MCF 10A (cell line): Measurements from ENCODE around the gene NUP210L. TPM values are rescaled to one million over a fixed set of nuclear protein-coding genes. Genes with fewer than 3 reads are reported as not detected.
A peak's percentile ranks its signal among the peaks of the same experiment; 100 is the strongest.
"Not testable (repeated sequence)": the region's sequence is repeated elsewhere in the genome, so short reads cannot be mapped to it uniquely, and the experiment has no call there.

Source experiments
- BruUV-seq: library from RNA; stranded (reverse); fragments of 400-500 nt; replicated peaks from 2 replicates; lab custom pipeline; 2021; lab: Mats Ljungman, UMichigan
- CTCF ChIA-PET: fragments of 300-600 bp; sonication (Branson Sonifier 250); formaldehyde crosslinking; extraction: SDS; loops from one replicate; lab custom pipeline; 2021; ENCODE audit warnings: antibody characterized with exemption, inconsistent platforms; lab: Yijun Ruan, JAX
- POLR2A ChIA-PET: fragments of 300-600, 350-650 bp; sonication (Branson Sonifier 250); formaldehyde crosslinking; extraction: SDS; loops from one replicate; lab custom pipeline; 2020; ENCODE audit warnings: antibody characterized with exemption, inconsistent platforms; lab: Yijun Ruan, JAX
- DNase-seq: peaks from one replicate; pipeline ENCODE4 v3.0.0-alpha.2; 2018; ENCODE audit not compliant: unreplicated experiment
- H3K27ac Mint-ChIP-seq: one replicate; pipeline ENCODE4 v1.8.0; 2022; ENCODE audit warnings: mild to moderate bottlenecking, low read depth, mixed read lengths; ENCODE audit not compliant: unreplicated experiment
- H3K27me3 Mint-ChIP-seq: one replicate; pipeline ENCODE4 v1.8.0; 2022; ENCODE audit warnings: mixed read lengths; ENCODE audit not compliant: insufficient read depth, unreplicated experiment
- H3K36me3 Mint-ChIP-seq: one replicate; pipeline ENCODE4 v1.8.0; 2022; ENCODE audit warnings: mild to moderate bottlenecking, moderate library complexity, mixed read lengths; ENCODE audit not compliant: insufficient read depth, unreplicated experiment
- H3K4me1 Mint-ChIP-seq: one replicate; pipeline ENCODE4 v1.8.0; 2022; ENCODE audit warnings: mixed read lengths; ENCODE audit not compliant: insufficient read depth, unreplicated experiment
- H3K4me3 Mint-ChIP-seq: one replicate; pipeline ENCODE4 v1.8.0; 2022; ENCODE audit warnings: mild to moderate bottlenecking, moderate library complexity, mixed read lengths; ENCODE audit not compliant: unreplicated experiment
- H3K9me3 Mint-ChIP-seq: one replicate; pipeline ENCODE4 v1.8.0; 2022; ENCODE audit warnings: mixed read lengths; ENCODE audit not compliant: unreplicated experiment
- intact Hi-C: fragments of 100-400 bp; cut with micrococcal nuclease; formaldehyde crosslinking; loops from 2 replicates; pipeline ENCODE4 v1.14.1; 2022
- total RNA-seq: library from RNA; stranded (reverse); gene quantifications from 2 replicates; pipeline ENCODE4 v1.2.3, GENCODE V29; 2022
- TF ChIP-seq, protein P1 (sequence below): fragments of 200-600 bp; IDR thresholded peaks from one replicate; pipeline ENCODE4 v1.8.0; 2022; ENCODE audit warnings: antibody characterized with exemption, mild to moderate bottlenecking; ENCODE audit not compliant: unreplicated experiment

Gene NUP210L
- total RNA-seq, 1 experiment from 2014 or later: 0.05 TPM

DNA sequence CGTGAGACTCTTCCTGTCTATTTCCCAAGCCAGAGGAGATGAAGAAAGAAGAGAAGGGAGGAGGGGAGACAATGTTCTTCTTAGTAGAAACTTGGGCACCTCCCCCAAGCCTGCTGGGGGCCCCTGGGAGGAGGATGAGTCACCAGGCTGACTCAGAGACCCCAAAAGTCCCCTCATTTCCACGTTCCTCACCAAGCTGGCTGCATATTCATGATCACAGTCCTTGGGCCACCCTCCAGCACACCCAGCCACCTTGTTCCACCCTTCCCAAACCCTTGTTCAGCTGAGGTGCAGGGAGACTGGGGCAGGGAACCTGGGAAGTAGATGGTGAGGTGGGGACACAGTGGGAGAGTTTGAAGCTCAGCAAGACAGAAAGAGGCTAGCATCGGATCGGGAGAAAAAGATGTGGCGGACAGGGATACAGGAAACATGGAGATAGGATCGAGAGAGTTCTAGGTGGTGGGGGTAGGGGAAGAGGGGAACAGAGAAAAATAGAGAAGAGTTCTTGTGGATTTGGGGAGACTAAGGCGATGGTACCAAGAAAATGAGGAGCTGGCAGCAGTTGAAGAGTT, 169.4 kb downstream of the NUP210L start:
- ChIA-PET CTCF (interaction anchor here (0.7 to 7.8 kb wide), 19 partner anchors 9 to 630 kb away, joined by 3 to 80 read pairs (median 7); partner anchors contain the start of genes CREB3L4, DENND4B, GATAD2B and JTB), POLR2A (interaction anchor here (0.5 to 13.2 kb wide), 26 partner anchors 8 to 441 kb away, joined by 3 to 358 read pairs (median 5); partner anchors contain the start of genes CHTOP, CREB3L4, CRTC2 and DENND4B)
- peaks cover 29% of the 10 kb centered on the region for H3K4me1 Mint-ChIP-seq
- peaks cover 21% of the 10 kb centered on the region for H3K36me3 Mint-ChIP-seq
- H3K27me3 Mint-ChIP-seq: no peaks in the 10 kb centered on the region
- intact Hi-C loops: loop anchor here (5.0 kb wide), 2 partner anchors 38 to 368 kb away; partner anchors contain the start of genes DENND4B and S100A14
- no peaks in the 10 kb centered on the region for H3K9me3 Mint-ChIP-seq
- peak; percentile 77 for DNase-seq
- BruUV-seq: no TSS peak
- H3K4me3 Mint-ChIP-seq: peak overlapping the region; percentile 87
- H3K27ac Mint-ChIP-seq: peak overlapping the region; percentile 78
- TF ChIP-seq, protein P1, sequence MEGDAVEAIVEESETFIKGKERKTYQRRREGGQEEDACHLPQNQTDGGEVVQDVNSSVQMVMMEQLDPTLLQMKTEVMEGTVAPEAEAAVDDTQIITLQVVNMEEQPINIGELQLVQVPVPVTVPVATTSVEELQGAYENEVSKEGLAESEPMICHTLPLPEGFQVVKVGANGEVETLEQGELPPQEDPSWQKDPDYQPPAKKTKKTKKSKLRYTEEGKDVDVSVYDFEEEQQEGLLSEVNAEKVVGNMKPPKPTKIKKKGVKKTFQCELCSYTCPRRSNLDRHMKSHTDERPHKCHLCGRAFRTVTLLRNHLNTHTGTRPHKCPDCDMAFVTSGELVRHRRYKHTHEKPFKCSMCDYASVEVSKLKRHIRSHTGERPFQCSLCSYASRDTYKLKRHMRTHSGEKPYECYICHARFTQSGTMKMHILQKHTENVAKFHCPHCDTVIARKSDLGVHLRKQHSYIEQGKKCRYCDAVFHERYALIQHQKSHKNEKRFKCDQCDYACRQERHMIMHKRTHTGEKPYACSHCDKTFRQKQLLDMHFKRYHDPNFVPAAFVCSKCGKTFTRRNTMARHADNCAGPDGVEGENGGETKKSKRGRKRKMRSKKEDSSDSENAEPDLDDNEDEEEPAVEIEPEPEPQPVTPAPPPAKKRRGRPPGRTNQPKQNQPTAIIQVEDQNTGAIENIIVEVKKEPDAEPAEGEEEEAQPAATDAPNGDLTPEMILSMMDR: no peak

DNA sequence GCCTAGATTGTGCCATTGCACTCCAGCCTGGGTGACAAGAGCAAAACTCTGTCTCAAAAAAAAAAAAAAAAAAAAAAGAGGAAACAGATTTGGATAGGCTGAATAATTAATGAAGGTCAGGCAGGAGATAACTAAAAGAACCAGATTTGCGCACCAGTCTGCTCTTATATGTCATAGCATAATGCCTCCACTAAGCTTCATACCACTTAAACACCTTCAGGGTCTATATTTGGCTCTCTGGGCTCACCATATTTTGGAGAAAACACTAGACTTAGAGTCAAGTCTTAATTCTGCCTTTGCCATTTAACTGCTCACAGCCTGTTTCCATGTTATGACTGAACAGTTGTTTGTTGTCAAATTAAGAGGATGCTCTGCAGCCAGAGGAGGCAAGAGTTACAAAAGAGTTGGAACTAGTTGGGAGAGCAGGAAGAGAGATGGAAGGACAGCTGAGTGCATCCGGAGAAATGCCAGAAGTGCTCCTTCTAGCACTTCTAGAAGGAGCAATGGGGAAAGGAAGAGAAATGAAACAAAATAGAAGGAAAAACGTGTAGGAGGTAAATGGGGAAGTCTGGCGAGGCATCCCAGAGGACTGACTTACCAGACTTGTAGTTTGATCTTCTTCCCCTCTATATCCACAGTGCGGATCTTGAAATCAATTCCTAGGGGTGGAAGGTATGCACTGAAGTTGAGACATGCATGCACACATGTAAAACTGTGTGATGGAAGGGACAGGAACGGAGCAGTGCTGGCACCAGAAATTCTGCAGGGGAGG, 170.6 kb downstream of the NUP210L start:
- intact Hi-C loops: no loop called here
- no TSS peak for BruUV-seq
- ChIA-PET CTCF (interaction anchor here (0.5 to 7.8 kb wide), 11 partner anchors 17 to 580 kb away, joined by 3 to 80 read pairs (median 3); partner anchors contain the start of genes CREB3L4, DENND4B, GATAD2B and NPR1), POLR2A (interaction anchor here (0.6 to 13.2 kb wide), 14 partner anchors 9 to 350 kb away, joined by 3 to 358 read pairs (median 14); partner anchors contain the start of genes CHTOP, CREB3L4, CRTC2 and DENND4B)
- Mint-ChIP-seq H3K4me3 (peak overlapping the region; percentile 14), H3K27me3 (no peaks in the 10 kb centered on the region), H3K4me1 (peaks cover 25% of the 10 kb centered on the region), H3K9me3 (no peaks in the 10 kb centered on the region), H3K27ac (no peak overlapping the region), H3K36me3 (peaks cover 22% of the 10 kb centered on the region)
- no peak for DNase-seq
- TF ChIP-seq, protein P1: no peak

DNA sequence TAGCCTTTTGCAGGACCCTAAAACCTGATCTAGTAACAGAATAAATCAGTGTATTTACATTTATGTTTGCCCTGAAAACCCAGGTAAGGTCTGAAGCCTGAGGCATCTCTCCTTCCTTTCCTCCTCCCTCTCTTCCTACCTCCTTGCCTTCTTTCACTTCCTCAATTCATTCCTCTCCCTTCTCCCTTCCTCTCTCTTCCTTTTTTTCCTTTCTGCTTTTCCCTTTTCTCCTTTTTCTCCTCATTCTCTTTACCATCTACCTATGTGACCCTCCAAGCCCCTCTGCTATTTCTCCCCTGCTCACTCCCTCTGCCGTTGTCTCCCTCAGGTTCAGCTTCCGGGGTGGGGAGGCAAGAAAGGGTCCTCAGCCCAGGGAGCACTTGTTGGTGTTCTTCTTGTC, 173.1 kb downstream of the NUP210L start:
- DNase-seq, H3K4me3 Mint-ChIP-seq, H3K9me3 Mint-ChIP-seq, intact Hi-C loops, H3K27me3 Mint-ChIP-seq, H3K27ac Mint-ChIP-seq: not testable (repeated sequence)
- TSS peak; percentile 74 for BruUV-seq
- Mint-ChIP-seq H3K4me1 (peaks cover 33% of the 10 kb centered on the region), H3K36me3 (peaks cover 33% of the 10 kb centered on the region)
- ChIA-PET POLR2A (interaction anchor here (2.1 to 9.6 kb wide), 2 partner anchors 9 to 19 kb away, joined by 13 to 647 read pairs; partner anchors contain the start of genes CREB3L4, CRTC2, RPS27 and SLC39A1), CTCF (interaction anchor here (0.7 to 1.2 kb wide), 3 partner anchors 35 to 304 kb away, joined by 3 read pairs; partner anchors contain the start of gene DENND4B)

DNA sequence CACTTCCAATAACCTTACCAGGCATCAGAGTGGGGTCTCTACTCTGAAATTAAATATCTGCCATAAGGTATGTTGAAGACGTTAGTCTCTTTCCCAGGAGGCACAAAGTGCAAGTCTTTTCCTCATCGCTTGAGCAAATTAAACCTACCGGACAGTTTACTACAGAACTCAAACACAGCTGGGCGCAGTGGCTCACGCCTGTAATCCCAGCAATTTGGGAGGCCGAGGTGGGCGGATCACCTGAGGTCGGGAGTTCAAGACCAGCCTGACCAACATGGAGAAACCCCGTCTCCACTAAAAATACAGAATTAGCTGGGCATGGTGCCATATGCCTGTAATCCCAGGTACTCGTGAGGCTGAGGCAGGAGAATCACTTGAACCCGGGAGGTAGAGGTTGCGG, 175.8 kb downstream of the NUP210L start:
- H3K27ac Mint-ChIP-seq, intact Hi-C loops, H3K27me3 Mint-ChIP-seq, BruUV-seq, H3K9me3 Mint-ChIP-seq, DNase-seq: not testable (repeated sequence)
- POLR2A ChIA-PET: interaction anchor here (0.8 to 9.6 kb wide), 9 partner anchors 11 to 415 kb away, joined by 3 to 647 read pairs (median 12); partner anchors contain the start of genes CREB3L4, CRTC2, DENND4B and GATAD2B
- H3K4me3 Mint-ChIP-seq: peak overlapping the region; percentile 98
- H3K36me3 Mint-ChIP-seq: peaks cover 58% of the 10 kb centered on the region
- CTCF ChIA-PET: interaction anchor here (0.6 to 5.2 kb wide), 8 partner anchors 9 to 307 kb away, joined by 3 to 64 read pairs (median 4); partner anchors contain the start of genes CREB3L4, RAB13 and RPS27
- peaks cover 23% of the 10 kb centered on the region for H3K4me1 Mint-ChIP-seq
